HG03139 (cell line): ENCODE results near the gene SLC35F5.
"Not testable (repeated sequence)": the region's sequence is repeated elsewhere in the genome, so short reads cannot be mapped to it uniquely, and the experiment has no call there.

Experiments
- ATAC-seq: cut with Tn5 transposase; IDR thresholded peaks from one replicate; pipeline ENCODE4 v1.9.1; 2021; ENCODE audit not compliant: unreplicated experiment

The SLC35F5 gene

DNA sequence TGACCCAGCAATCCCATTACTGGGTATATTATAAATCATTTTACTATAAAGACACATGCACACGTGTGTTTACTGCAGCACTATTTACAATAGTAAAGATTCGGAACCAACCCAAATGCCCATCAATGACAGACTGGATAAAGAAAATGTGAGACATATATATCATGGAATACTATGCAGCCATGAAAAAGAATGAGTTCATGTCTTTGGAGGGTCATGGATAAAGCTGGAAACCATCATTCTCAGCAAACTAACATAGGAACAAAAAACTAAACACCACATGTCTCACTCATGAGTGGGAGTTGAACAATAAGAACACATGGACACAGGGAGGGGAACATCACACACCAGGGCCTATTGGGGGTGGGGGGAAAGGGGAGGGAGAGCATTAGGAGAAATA lies 58.2 kb downstream of the SLC35F5 start:
- ATAC-seq = not testable (repeated sequence)

DNA sequence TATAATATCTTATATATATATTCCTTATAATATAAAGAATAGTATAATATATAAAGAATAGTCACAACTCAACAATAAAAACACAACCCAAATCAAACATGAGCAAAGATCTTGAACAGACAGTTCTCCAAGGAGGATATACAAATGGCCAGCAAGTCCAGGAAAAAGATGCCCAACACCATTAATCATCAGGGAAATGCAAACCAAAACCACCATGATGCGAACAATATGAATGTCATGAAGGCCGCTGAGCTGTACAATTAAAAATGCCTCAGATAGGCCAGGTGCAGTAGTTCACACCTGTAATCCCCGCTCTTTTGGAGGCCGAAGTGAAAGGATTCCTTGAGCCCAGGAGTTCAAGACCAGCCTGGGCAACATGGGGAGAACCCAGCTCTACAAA lies 58.9 kb downstream of the SLC35F5 start:
- ATAC-seq = no peak

DNA sequence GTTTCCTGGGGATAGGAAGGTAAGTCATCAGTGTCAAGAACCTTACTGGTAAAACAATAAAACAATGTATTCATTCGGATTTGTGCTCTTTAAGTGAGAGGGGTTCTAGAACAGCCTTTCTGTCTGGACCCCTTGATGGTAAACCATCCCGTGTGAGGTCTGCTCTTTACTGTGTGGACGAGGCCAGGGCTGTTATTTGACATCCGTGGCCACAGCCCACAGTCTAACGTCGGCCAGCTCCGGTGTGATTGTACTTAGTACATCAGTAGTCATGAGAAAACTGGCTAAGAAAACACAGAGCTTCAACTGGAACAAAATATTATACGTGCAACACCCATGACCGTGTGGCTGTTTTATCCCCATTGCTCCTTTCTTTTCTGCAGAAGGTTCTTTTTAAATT lies 62.0 kb downstream of the SLC35F5 start:
- ATAC-seq = no peak

DNA sequence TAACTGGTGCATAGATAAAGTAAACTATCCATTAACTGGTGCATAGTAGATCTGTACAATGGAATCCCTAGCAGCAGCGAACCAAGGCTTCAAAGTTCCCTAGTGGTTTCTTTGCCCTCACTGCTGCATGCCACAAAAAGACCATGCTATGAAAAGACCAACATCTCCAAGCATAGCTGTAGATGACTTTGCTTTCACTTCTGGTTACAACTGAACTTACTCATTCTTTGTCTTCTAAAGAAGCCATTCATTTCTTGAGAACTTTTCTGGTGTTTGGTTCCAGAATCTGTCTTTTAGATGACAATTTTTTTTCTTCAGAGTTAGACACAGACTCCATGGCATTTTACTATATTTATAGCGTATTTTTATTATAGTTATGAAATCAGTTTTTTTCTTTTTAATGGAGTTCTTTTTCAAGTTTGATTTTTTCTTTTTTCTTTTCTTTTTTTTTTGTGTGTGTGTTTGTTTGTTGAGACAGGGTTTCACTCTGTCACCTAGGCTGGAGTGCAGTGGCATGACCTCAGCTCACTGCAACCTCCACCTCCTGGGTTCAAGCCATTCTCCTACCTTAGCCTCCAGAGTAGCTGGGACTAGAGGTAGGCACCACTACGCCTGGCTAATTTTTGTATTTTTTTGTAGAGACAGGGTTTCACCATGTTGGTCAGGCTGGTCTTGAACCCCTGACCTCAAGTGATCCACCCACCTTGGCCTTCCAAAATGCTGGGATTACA lies 63.6 kb downstream of the SLC35F5 start:
- peak; percentile 68 for ATAC-seq

- not testable (repeated sequence) for ATAC-seq
Measured at GRCh38 chr2:113690871-113691270, 65.6 kb downstream of the SLC35F5 start.

GRCh38 chr2:113686537-113686936 lies 69.9 kb downstream of the SLC35F5 start:
- no peak for ATAC-seq

DNA sequence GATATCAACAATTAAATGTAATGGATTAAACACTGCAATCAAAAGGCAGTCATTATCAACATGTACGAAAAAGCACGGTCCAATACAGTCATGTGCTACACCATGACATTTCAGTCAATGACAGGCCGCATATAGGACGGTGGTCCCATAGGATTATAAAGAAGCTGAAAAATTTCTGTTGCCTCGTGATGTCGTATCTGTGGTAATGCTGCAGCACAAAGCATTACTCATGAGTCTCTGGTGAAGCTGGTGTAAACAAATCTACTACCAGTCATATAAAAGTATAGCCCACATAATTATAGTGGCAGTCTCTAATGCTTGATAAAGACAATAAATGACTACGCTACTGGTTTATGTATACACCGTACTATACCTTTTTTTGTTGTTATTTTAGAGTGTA lies 71.0 kb downstream of the SLC35F5 start:
- no peak for ATAC-seq

DNA sequence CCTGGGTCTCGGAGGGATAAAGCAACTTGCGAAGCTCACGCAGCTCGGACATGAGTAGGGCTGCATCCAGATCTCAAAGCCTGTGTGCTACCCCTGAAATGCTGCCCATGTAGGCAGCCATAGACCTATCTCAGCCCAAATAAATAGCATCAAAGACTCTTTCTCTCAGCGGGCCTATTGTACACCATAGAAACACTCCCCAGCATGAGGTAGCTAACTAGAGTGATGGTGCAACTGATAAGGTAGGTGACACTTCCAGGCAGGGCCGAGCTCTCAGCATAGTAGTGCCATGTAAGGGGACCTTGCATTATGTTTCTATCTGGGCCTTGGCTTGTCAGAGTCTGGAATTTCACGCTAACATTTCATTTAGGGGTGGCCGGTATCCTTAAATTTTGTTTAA lies 77.0 kb downstream of the SLC35F5 start:
- ATAC-seq = no peak

- ATAC-seq = no peak
Measured at GRCh38 chr2:113677330-113677729, 79.1 kb downstream of the SLC35F5 start.

DNA sequence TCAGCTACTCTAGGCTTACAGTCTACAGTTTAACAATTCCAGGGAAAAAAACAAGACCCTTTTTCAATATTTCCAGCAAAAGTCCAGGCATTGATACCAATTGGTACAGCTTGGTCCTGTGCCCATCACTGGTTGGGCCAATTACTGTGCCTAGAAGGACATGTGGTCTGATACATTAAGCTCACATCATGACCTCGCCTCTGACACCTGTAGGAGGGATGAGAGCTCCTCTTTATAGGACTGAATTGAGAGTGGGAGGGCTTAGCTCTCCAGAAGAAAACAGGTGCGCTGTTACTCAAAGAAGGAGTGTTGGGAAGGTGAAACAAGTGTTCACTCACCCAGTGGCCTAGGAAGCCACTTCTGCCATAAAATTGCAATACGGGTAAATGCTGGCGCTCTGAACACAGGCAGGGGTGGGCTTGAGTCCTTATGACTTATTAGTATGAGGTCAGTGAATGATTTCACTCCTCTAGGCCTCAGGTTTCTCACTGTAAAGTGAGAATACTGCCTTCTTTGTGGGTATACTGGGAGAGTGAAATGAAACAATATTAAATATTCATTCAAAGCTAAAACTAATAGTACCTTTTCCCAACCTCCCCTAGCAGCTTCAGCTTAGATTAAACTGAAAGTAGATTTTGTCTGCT lies 79.7 kb downstream of the SLC35F5 start:
- ATAC-seq = no peak

DNA sequence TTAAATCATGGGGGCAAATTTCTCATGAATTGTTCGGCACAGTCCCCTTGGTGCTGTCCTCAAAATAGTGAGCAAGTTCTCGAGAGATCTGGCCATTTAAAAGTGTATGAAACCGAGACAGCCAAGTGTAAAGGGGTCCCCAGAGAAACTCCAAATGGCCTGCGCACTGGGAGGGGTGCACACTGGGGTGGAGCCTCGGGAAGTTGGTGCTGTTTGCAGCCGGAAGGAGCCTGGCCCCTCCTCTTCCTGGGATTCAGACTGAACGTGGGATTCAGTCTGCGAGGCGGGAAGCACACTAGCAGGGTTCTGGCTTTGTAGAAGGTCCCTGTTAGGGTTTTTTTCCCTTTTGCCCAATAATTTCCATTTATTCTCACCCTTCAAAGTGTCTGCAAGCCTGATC lies 80.6 kb downstream of the SLC35F5 start:
- ATAC-seq = no peak

GRCh38 chr2:113672326-113672932 lies 84.0 kb downstream of the SLC35F5 start:
- ATAC-seq = no peak

GRCh38 chr2:113669013-113669412 lies 87.4 kb downstream of the SLC35F5 start:
- ATAC-seq = not testable (repeated sequence)

GRCh38 chr2:113664761-113665533 lies 91.5 kb downstream of the SLC35F5 start:
- not testable (repeated sequence) for ATAC-seq

- not testable (repeated sequence) for ATAC-seq
Measured at GRCh38 chr2:113663285-113664060, 93.0 kb downstream of the SLC35F5 start.
